GM12878 (cell line): ENCODE data around the gene LRRC10B. TPM values are rescaled to one million over a fixed set of nuclear protein-coding genes. Genes with fewer than 3 reads are reported as not detected.

Experiments used
- ATAC-seq: fragments of 200-7000 bp; cut with Tn5 transposase; 3 replicates; pipeline ENCODE4 v1.9.1; 2020; ENCODE audit warnings: mild to moderate bottlenecking, moderate library complexity
- BruUV-seq: library from RNA; stranded (reverse); fragments of 400-500 nt; replicated peaks from 2 replicates; lab custom pipeline; 2021; lab: Mats Ljungman, UMichigan
- CTCF ChIA-PET: fragments of 300-600 bp; sonication (Branson Sonifier 250); formaldehyde crosslinking; extraction: SDS; loops from one replicate; lab custom pipeline; 2021; ENCODE audit warnings: inconsistent platforms; lab: Yijun Ruan, JAX
- POLR2A ChIA-PET: fragments of 350-600 bp; formaldehyde crosslinking; extraction: SDS; loops from one replicate; lab custom pipeline; 2021; ENCODE audit warnings: inconsistent platforms; lab: Charles Lee
- RAD21 ChIA-PET: fragments of 300-600 bp; sonication (Branson Sonifier 250); formaldehyde crosslinking; loops from one replicate; lab custom pipeline; 2023; ENCODE audit warnings: antibody characterized with exemption; ENCODE audit not compliant: unreplicated experiment; lab: Charles Lee
- SMC1A ChIA-PET: fragments of 300-600 bp; sonication (Branson Sonifier 250); formaldehyde crosslinking; loops from one replicate; lab custom pipeline; 2023; ENCODE audit not compliant: unreplicated experiment, uncharacterized antibody; lab: Charles Lee
- DNase-seq: peaks from one replicate; pipeline ENCODE4 v3.0.0-alpha.2; 2011; ENCODE audit warnings: low read depth, low spot score
- FAIRE-seq: peaks from 3 replicates; lab custom pipeline; 2011; peaks lifted over from hg19 to GRCh38; lab: Jason Lieb, UNC
- H2AFZ ChIP-seq: 2 replicates; pipeline ENCODE4 v1.6.0; 2011; ENCODE audit warnings: low read depth, low read length, control low read depth; ENCODE audit not compliant: control insufficient read depth
- H3K27ac ChIP-seq: 2 replicates; pipeline ENCODE4 v1.5.1; 2011; ENCODE audit warnings: control low read depth; ENCODE audit not compliant: control insufficient read depth, insufficient read depth
- H3K27me3 ChIP-seq, 2 experiments: replicated peaks in 1 of 2; 2 replicates each; pipeline versions ENCODE4 v1.6.0 to v1.6.1; 2011; ENCODE audit warnings: low read length in 1 of 2; ENCODE audit not compliant: control insufficient read depth in 2 of 2, insufficient read depth in 2 of 2
- H3K36me3 ChIP-seq, 2 experiments: 2 replicates each; pipeline ENCODE4 v1.5.1; 2011; ENCODE audit warnings: low read length in 1 of 2; ENCODE audit not compliant: control insufficient read depth in 2 of 2, insufficient read depth in 2 of 2
- H3K4me1 ChIP-seq: 2 replicates; pipeline ENCODE4 v1.6.1; 2011; ENCODE audit warnings: mild to moderate bottlenecking, low read length, moderate library complexity, mixed read lengths; ENCODE audit not compliant: control insufficient read depth, insufficient read depth
- H3K4me2 ChIP-seq: 2 replicates; pipeline ENCODE4 v1.6.0; 2011; ENCODE audit warnings: control low read depth; ENCODE audit not compliant: control insufficient read depth, insufficient read depth
- H3K4me3 ChIP-seq: fragments of 200-600 bp; sonication (generic); 2 replicates; pipeline ENCODE4 v1.5.1; 2016
- H3K79me2 ChIP-seq: 2 replicates; pipeline ENCODE4 v1.6.0; 2011; ENCODE audit warnings: low read length; ENCODE audit not compliant: control insufficient read depth, insufficient read depth
- H3K9ac ChIP-seq: 2 replicates; pipeline ENCODE4 v1.8.0; 2011; ENCODE audit warnings: low read length, control low read depth, mixed read lengths; ENCODE audit not compliant: control insufficient read depth, insufficient read depth
- H3K9me3 ChIP-seq: replicated peaks from 3 replicates; pipeline ENCODE4 v1.5.1; 2011; ENCODE audit warnings: mild to moderate bottlenecking, low read length; ENCODE audit not compliant: control insufficient read depth, insufficient read depth
- H4K20me1 ChIP-seq: 2 replicates; pipeline ENCODE4 v1.6.0; 2011; ENCODE audit not compliant: control insufficient read depth, insufficient read depth
- CREB1 ChIP-seq: IDR thresholded peaks from 2 replicates; pipeline ENCODE4 v1.6.1; 2012; ENCODE audit warnings: low read depth, mild to moderate bottlenecking, inconsistent platforms
- HCFC1 ChIP-seq: fragments of 150-350 bp; IDR thresholded peaks from 2 replicates; pipeline ENCODE4 v1.6.1; 2014; ENCODE audit warnings: low read length
- MEF2B ChIP-seq: fragments of 450-650 bp; IDR thresholded peaks from 2 replicates; pipeline ENCODE4 v1.6.1; 2018; ENCODE audit warnings: mild to moderate bottlenecking, moderate library complexity; ENCODE audit not compliant: partially characterized antibody, poor library complexity, severe bottlenecking
- MYC ChIP-seq: IDR thresholded peaks from 2 replicates; pipeline ENCODE4 v1.6.1; 2011; ENCODE audit warnings: mild to moderate bottlenecking, low read length, moderate library complexity, inconsistent platforms; ENCODE audit not compliant: insufficient read depth, insufficient replicate concordance, insufficient read length, severe bottlenecking
- RUNX3 ChIP-seq: IDR thresholded peaks from 2 replicates; pipeline ENCODE4 v1.6.1; 2012; ENCODE audit warnings: low read length, inconsistent platforms
- ZZZ3 ChIP-seq: IDR thresholded peaks from 2 replicates; pipeline ENCODE4 v1.6.1; 2011; ENCODE audit warnings: low read depth; ENCODE audit not compliant: control insufficient read depth, insufficient read length
- WGBS: methylation state at CpG from one replicate; pipeline ENCODE4 v1.1.6; 2016; ENCODE audit warnings: low lambda C conversion rate; ENCODE audit not compliant: insufficient replicate concordance, insufficient coverage; ENCODE audit errors: missing lambda C conversion rate; 5-methylcytosine and 5-hydroxymethylcytosine counted together
- in situ Hi-C: fragments of 300-500 bp; cut with MboI; formaldehyde crosslinking; loops from 9 replicates; pipeline ENCODE4 v1.14.3; 2018; ENCODE audit warnings: mixed read lengths
- intact Hi-C: fragments of 100-400 bp; cut with micrococcal nuclease; formaldehyde crosslinking; loops from one replicate; pipeline ENCODE4 v1.14.2; 2022; ENCODE audit not compliant: unreplicated experiment
- polyA plus RNA-seq, 11 experiments: library from polyadenylated mRNA; depleted of rRNA in 4 of 11; unstranded in 6 of 11; stranded (reverse) in 5 of 11; fragments of >200 nt; fragmentation: Nextera tagmentation in 4 of 11; fragmentation: Illumina TruSeq in 1 of 11; extraction: Ambion mirVana in 4 of 11; extraction: Trizol in 1 of 11; gene quantifications; 1 replicate in 1 of 11; 2 replicates in 10 of 11; pipeline versions ENCODE4 v1.2.1 to v1.2.3, GENCODE V29; 2011 to 2016; ENCODE audit warnings: inconsistent platforms in 2 of 11, missing spikeins in 2 of 11, low read depth in 1 of 11
- total RNA-seq, 4 experiments: library from RNA; depleted of rRNA in 3 of 4; stranded (reverse); fragments of >200 nt in 3 of 4; fragmentation: Illumina TruSeq in 1 of 4; extraction: Trizol in 1 of 4; gene quantifications; 2 replicates each; pipeline versions ENCODE4 v1.2.1 to v1.2.3, GENCODE V29; 2013 to 2021
- TF ChIP-seq, protein P1 (sequence below): fragments of 450-650 bp; IDR thresholded peaks from 2 replicates; pipeline ENCODE4 v1.6.1; 2016; ENCODE audit warnings: mild to moderate bottlenecking
- TF ChIP-seq, protein P2 (sequence below), 3 experiments: IDR thresholded peaks in 2 of 3; conservative IDR thresholded peaks in 1 of 3; 2 replicates each; pipeline ENCODE4 v1.5.1; 2011; ENCODE audit warnings: low read depth in 3 of 3, low read length in 3 of 3, mild to moderate bottlenecking in 3 of 3, control low read depth in 2 of 3, moderate library complexity in 2 of 3, inconsistent platforms in 1 of 3, mixed read lengths in 1 of 3; ENCODE audit not compliant: control insufficient read depth in 2 of 3, insufficient read depth in 1 of 3; ENCODE audit errors: extremely low read depth in 1 of 3
- TF ChIP-seq, protein P3 (sequence below): fragments of 450-650 bp; IDR thresholded peaks from 2 replicates; pipeline ENCODE4 v1.6.1; 2017; ENCODE audit warnings: antibody characterized with exemption, mild to moderate bottlenecking, moderate library complexity

The LRRC10B gene
- total and polyA plus RNA-seq, 10 of the 15 experiments (the other 5 are each of a cell fraction or from before 2014, with no cell fraction given): not detected

DNA sequence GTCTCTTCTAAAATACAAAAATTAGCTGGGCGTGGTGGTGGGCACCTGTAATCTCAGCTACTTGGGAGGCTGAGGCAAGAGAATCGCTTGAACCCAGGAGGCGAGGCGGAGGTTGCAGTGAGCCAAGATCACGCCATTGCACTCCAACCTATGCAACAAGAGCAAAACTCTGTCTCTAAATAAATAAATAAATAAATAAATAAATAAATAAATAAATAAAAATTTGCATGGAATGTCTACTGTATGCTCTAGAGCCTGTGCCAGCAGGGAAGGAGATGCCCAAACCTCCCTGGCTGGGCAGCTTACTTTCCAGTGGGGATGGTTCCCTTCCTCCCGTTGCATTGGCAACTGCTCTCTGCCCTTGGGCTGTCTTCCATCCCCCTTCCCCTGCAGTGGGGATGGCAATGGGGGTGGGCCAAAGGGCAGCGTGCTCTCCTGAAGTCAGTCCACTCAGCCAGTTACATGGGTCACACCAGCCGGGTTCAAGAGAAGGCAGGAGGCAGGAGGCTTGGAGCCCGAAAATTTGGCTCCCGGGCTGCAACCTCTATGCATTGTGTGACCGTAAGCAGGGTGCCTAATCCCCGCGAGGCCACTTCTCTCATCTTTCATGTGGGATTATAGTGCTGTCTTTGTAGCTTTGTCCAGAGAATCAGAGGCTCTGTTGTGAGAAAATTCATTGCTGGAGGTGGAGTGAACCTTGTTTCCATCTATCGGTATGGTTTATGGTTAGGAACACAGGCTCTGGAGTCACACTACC, 1.4 kb upstream of the LRRC10B start (continued):
- TF ChIP-seq, protein P1, sequence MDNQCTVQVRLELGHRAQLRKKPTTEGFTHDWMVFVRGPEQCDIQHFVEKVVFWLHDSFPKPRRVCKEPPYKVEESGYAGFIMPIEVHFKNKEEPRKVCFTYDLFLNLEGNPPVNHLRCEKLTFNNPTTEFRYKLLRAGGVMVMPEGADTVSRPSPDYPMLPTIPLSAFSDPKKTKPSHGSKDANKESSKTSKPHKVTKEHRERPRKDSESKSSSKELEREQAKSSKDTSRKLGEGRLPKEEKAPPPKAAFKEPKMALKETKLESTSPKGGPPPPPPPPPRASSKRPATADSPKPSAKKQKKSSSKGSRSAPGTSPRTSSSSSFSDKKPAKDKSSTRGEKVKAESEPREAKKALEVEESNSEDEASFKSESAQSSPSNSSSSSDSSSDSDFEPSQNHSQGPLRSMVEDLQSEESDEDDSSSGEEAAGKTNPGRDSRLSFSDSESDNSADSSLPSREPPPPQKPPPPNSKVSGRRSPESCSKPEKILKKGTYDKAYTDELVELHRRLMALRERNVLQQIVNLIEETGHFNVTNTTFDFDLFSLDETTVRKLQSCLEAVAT: no peak
- TF ChIP-seq MYC: no peak
- no peak for TF ChIP-seq ZZZ3
- no peak for TF ChIP-seq MEF2B
- TF ChIP-seq CREB1: no peak

DNA sequence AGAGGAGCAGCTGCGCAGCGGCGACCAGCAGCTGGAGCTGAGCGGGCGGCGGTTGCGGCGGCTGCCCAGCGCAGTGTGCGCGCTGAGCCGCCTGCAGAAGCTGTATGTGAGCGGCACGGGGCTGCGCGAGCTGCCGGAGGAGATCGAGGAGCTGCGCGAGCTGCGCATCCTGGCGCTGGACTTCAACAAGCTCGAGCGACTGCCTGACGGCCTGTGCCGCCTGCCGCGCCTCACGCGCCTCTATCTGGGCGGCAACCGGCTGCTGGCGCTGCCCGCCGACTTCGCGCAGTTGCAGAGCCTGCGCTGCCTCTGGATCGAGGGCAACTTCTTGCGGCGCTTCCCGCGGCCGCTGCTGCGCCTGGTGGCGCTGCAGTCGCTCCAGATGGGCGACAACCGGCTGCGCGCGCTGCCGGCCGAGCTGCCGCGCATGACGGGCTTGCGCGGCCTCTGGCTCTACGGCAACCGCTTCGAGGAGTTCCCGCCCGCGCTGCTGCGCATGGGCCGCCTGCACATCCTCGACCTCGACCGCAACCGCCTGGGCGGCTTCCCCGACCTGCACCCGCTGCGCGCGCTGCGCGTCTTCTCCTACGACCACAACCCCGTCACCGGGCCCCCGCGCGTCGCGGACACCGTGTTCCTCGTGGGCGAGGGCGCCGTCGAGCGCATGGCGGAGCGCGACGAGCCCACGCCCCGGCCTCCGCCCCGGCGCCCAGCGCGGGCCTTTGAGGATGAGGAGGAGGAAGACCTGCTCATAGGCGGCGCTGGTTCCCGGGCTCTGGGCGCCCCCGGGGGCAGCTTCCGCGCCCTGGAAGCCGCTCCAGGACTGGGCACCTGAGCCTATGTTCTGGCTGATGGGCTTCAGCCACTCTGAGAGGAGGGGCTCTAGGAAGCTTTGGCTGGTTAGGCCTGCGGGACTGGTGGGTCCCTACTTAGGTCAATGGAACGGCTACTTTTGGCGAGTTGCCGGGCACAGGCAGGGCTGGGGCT, 787 bp downstream of the LRRC10B start:
- Histone ChIP-seq H3K27me3 (peaks cover 10 to 14% of the 10 kb centered on the region in 2 experiments), H3K79me2 (no peaks in the 10 kb centered on the region), H2AFZ (peak overlapping the region; percentile 21; the same call in 1 of the 2 replicates), H3K9me3 (no peaks in the 10 kb centered on the region), H3K4me1 (no peaks in the 10 kb centered on the region), H4K20me1 (no peaks in the 10 kb centered on the region), H3K27ac (no peak overlapping the region), H3K4me2 (peak overlapping the region; percentile 42; the same call in 1 of the 2 replicates), H3K9ac (no peak overlapping the region), H3K36me3 (no peaks in the 10 kb centered on the region), H3K4me3 (no peak overlapping the region)
- in situ Hi-C loops (no loop called here), intact Hi-C loops (no loop called here)
- FAIRE-seq (no peak), ATAC-seq (peak; percentile 97), DNase-seq (no peak)
- ChIA-PET POLR2A (no interaction called here), SMC1A (no interaction called here), CTCF (no interaction called here), RAD21 (no interaction called here)
- WGBS: 17% methylated on average over 98 of the region's 117 CpGs
- no TSS peak for BruUV-seq
- peak; percentile 59 for TF ChIP-seq RUNX3
- TF ChIP-seq, protein P2, sequence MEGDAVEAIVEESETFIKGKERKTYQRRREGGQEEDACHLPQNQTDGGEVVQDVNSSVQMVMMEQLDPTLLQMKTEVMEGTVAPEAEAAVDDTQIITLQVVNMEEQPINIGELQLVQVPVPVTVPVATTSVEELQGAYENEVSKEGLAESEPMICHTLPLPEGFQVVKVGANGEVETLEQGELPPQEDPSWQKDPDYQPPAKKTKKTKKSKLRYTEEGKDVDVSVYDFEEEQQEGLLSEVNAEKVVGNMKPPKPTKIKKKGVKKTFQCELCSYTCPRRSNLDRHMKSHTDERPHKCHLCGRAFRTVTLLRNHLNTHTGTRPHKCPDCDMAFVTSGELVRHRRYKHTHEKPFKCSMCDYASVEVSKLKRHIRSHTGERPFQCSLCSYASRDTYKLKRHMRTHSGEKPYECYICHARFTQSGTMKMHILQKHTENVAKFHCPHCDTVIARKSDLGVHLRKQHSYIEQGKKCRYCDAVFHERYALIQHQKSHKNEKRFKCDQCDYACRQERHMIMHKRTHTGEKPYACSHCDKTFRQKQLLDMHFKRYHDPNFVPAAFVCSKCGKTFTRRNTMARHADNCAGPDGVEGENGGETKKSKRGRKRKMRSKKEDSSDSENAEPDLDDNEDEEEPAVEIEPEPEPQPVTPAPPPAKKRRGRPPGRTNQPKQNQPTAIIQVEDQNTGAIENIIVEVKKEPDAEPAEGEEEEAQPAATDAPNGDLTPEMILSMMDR (IDR thresholded peaks at IDR 0.05 in 2 of 3, conservative IDR thresholded peaks at IDR 0.05 in 1 of 3; ENCODE audit: control insufficient read depth in 2 of 3, extremely low read depth in 1 of 3, insufficient read depth in 1 of 3, low read depth in 3 of 3, low read length in 3 of 3): peak; percentile 27 to 46 (median 36); a peak in 5 of 6 replicates
- TF ChIP-seq, protein P3, sequence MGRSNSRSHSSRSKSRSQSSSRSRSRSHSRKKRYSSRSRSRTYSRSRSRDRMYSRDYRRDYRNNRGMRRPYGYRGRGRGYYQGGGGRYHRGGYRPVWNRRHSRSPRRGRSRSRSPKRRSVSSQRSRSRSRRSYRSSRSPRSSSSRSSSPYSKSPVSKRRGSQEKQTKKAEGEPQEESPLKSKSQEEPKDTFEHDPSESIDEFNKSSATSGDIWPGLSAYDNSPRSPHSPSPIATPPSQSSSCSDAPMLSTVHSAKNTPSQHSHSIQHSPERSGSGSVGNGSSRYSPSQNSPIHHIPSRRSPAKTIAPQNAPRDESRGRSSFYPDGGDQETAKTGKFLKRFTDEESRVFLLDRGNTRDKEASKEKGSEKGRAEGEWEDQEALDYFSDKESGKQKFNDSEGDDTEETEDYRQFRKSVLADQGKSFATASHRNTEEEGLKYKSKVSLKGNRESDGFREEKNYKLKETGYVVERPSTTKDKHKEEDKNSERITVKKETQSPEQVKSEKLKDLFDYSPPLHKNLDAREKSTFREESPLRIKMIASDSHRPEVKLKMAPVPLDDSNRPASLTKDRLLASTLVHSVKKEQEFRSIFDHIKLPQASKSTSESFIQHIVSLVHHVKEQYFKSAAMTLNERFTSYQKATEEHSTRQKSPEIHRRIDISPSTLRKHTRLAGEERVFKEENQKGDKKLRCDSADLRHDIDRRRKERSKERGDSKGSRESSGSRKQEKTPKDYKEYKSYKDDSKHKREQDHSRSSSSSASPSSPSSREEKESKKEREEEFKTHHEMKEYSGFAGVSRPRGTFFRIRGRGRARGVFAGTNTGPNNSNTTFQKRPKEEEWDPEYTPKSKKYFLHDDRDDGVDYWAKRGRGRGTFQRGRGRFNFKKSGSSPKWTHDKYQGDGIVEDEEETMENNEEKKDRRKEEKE: no peak
- TF ChIP-seq HCFC1: no peak
